Endothelial cell (in vitro differentiated cells): ENCODE measurements around the gene PCGF6. TPM values are rescaled to one million over a fixed set of nuclear protein-coding genes. Genes with fewer than 3 reads are reported as not detected.
A peak's percentile ranks its signal among the peaks of the same experiment; 100 is the strongest.

Experiments
- DNase-seq: peaks from one replicate; pipeline ENCODE4 v3.0.0; 2021; ENCODE audit warnings: low spot score
- H3K27ac Mint-ChIP-seq: one replicate; pipeline ENCODE4 v1.8.0; 2021; ENCODE audit warnings: mixed read lengths, inconsistent platforms; ENCODE audit not compliant: unreplicated experiment
- H3K27me3 Mint-ChIP-seq: one replicate; pipeline ENCODE4 v1.8.0; 2021; ENCODE audit warnings: mild to moderate bottlenecking, moderate library complexity, mixed read lengths, inconsistent platforms; ENCODE audit not compliant: unreplicated experiment
- H3K36me3 Mint-ChIP-seq: one replicate; pipeline ENCODE4 v1.8.0; 2021; ENCODE audit warnings: mild to moderate bottlenecking, low read depth, mixed read lengths, inconsistent platforms; ENCODE audit not compliant: unreplicated experiment
- H3K4me1 Mint-ChIP-seq: one replicate; pipeline ENCODE4 v1.8.0; 2021; ENCODE audit warnings: mild to moderate bottlenecking, mixed read lengths, inconsistent platforms; ENCODE audit not compliant: unreplicated experiment
- H3K4me3 Mint-ChIP-seq: one replicate; pipeline ENCODE4 v1.8.0; 2021; ENCODE audit warnings: mild to moderate bottlenecking, mixed read lengths, inconsistent platforms; ENCODE audit not compliant: unreplicated experiment
- H3K9me3 Mint-ChIP-seq: one replicate; pipeline ENCODE4 v1.8.0; 2021; ENCODE audit warnings: mixed read lengths, inconsistent platforms; ENCODE audit not compliant: unreplicated experiment
- total RNA-seq: library from RNA; stranded (reverse); fragmentation: NEBNext Ultra II Directional; extraction: Animal tissue kit (Norgen Biotek cat#: 25700); gene quantifications from one replicate; pipeline ENCODE4 v1.2.1, GENCODE V29; 2021; ENCODE audit not compliant: unreplicated experiment
- TF ChIP-seq, protein P1 (sequence below): fragments of 200-600 bp; sonication (generic); IDR thresholded peaks from one replicate; pipeline ENCODE4 v1.5.0; 2021; ENCODE audit warnings: antibody characterized with exemption; ENCODE audit not compliant: unreplicated experiment

PCGF6 gene
- total RNA-seq, 1 donor from 2014 or later, result 9.4 TPM

DNA sequence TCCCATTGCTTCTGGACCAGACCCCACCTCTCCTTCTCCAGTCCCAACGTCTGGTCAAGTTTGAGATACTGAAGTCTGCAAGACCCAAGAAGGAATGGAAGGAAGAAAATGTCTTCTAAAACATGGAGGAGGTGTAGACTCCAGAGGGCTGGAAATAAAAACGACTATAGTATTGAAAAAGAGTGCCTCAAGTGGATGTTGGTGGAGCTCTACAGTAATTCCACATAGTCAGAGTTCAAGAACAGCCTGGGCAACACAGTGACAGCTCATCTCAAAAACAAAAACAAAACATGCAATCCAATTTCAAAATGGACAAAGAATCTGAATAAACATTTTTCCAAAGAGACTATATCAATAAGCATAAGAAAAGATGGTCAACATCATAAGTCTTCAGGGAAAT, 2.3 kb upstream of the PCGF6 start:
- Mint-ChIP-seq H3K27ac (no peak overlapping the region), H3K36me3 (peaks cover 3% of the 10 kb centered on the region), H3K27me3 (no peaks in the 10 kb centered on the region), H3K9me3 (no peaks in the 10 kb centered on the region), H3K4me3 (no peak overlapping the region), H3K4me1 (peaks cover 2% of the 10 kb centered on the region)
- DNase-seq, result no peak
- TF ChIP-seq, protein P1, sequence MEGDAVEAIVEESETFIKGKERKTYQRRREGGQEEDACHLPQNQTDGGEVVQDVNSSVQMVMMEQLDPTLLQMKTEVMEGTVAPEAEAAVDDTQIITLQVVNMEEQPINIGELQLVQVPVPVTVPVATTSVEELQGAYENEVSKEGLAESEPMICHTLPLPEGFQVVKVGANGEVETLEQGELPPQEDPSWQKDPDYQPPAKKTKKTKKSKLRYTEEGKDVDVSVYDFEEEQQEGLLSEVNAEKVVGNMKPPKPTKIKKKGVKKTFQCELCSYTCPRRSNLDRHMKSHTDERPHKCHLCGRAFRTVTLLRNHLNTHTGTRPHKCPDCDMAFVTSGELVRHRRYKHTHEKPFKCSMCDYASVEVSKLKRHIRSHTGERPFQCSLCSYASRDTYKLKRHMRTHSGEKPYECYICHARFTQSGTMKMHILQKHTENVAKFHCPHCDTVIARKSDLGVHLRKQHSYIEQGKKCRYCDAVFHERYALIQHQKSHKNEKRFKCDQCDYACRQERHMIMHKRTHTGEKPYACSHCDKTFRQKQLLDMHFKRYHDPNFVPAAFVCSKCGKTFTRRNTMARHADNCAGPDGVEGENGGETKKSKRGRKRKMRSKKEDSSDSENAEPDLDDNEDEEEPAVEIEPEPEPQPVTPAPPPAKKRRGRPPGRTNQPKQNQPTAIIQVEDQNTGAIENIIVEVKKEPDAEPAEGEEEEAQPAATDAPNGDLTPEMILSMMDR, result no peak

DNA sequence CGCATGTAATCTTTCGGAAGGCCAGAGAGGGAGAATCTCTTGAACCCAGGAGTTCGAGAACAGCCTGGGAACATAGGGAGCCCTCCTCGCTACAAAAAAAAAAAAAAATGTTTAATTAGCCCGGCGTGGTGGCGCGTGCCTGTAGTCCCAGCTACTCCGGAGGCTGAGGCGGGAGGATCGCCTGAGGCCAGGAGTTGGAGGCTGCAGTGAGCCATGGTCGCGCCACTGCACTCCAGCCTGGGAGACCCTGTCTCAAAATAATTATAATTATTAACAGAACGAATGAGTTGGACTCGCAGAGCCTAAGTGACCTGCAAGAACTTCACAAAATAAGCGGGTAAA, 794 bp downstream of the PCGF6 start:
- Mint-ChIP-seq H3K4me3 (peak overlapping the region; percentile 93), H3K27ac (no peak overlapping the region), H3K36me3 (peaks cover 3% of the 10 kb centered on the region), H3K4me1 (peaks cover 2% of the 10 kb centered on the region), H3K9me3 (no peaks in the 10 kb centered on the region), H3K27me3 (no peaks in the 10 kb centered on the region)
- no peak for DNase-seq
- TF ChIP-seq, protein P1, result no peak

DNA sequence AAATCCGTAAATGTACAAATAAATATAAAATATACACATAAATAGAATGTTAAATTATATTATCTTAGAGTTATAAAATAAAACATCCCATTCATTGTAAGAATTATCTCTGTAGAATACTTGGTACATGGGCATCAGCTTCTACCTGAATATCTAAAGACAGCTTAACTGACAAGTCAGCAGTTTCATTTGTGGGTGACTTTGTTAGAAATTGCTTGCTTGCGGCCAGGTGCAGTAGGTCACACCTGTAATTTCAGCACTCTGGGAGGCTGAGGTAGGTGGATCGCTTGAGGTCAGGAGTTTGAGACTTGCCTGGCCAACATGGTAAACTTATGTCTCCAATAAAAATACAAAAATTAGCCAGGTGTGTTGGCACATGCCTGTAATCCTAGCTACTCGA, 14.6 kb downstream of the PCGF6 start:
- Mint-ChIP-seq H3K4me3 (no peak overlapping the region), H3K4me1 (no peaks in the 10 kb centered on the region), H3K27ac (no peak overlapping the region), H3K36me3 (peaks cover 8% of the 10 kb centered on the region), H3K9me3 (no peaks in the 10 kb centered on the region), H3K27me3 (peaks cover 1% of the 10 kb centered on the region)
- DNase-seq, result no peak
- TF ChIP-seq, protein P1, result no peak

DNA sequence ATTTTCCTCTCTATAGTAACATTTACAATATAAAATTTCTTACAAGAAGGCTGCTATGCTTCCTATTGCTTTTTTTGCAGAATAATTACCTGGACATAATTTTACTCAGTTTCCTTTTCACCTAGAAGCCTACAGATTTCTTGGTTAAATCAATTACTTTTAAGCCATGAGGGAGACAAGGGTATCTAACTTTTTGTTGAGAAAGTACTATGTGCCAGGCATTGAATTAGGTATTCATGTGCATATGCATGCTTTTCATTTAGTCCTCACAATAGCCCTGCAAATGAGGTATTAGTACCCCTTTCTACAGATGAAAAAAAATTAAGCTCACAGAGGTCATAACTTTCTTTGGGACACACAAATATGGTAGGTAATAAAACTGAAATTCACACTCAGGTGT, 16.4 kb downstream of the PCGF6 start:
- no peak overlapping the region for H3K27ac Mint-ChIP-seq
- no peak overlapping the region for H3K4me3 Mint-ChIP-seq
- no peaks in the 10 kb centered on the region for H3K9me3 Mint-ChIP-seq
- TF ChIP-seq, protein P1, result no peak
- no peaks in the 10 kb centered on the region for H3K4me1 Mint-ChIP-seq
- peaks cover 8% of the 10 kb centered on the region for H3K36me3 Mint-ChIP-seq
- no peak for DNase-seq
- H3K27me3 Mint-ChIP-seq, result peaks cover 1% of the 10 kb centered on the region

DNA sequence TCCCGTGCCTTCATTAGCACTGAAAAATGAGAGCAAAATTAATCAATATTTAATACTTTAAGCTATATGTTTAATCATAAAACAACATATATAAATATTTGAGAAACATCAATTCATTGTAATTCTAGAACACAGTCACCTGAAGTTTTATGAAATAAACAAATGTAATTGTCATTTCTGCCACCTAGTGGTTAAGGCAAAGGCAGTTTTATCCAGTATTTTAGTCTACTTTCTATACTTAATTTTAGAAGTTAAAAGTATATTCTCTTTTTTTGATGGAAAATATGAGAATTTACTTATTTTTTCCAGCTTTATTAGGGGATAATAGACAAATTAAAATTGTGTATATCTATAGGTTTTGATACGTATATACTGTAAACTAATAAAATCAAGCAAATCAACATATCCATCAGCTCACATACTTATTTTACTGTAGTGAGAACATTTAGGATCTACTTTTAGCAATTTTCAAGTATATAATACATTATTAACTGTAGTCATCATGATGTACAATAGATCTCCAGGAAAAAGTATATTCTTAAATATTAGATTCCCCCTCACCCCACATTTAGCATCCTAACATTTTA, 16.9 kb downstream of the PCGF6 start:
- no peak overlapping the region for H3K27ac Mint-ChIP-seq
- H3K9me3 Mint-ChIP-seq, result no peaks in the 10 kb centered on the region
- no peak for DNase-seq
- H3K4me3 Mint-ChIP-seq, result no peak overlapping the region
- no peaks in the 10 kb centered on the region for H3K4me1 Mint-ChIP-seq
- TF ChIP-seq, protein P1, result peak; percentile 65
- peaks cover 1% of the 10 kb centered on the region for H3K27me3 Mint-ChIP-seq
- peaks cover 8% of the 10 kb centered on the region for H3K36me3 Mint-ChIP-seq
